VCaP (cell line): ENCODE results near the gene NPHP4.

ENCODE experiments used
- H3K27ac ChIP-seq: fragments of 450-650 bp; 2 replicates; pipeline ENCODE4 v1.5.1; 2017
- TF ChIP-seq, protein P1 (sequence below): fragments of 450-650 bp; conservative IDR thresholded peaks from 2 replicates; pipeline ENCODE4 v1.5.1; 2017; ENCODE audit warnings: mild to moderate bottlenecking, moderate library complexity

Gene NPHP4

DNA sequence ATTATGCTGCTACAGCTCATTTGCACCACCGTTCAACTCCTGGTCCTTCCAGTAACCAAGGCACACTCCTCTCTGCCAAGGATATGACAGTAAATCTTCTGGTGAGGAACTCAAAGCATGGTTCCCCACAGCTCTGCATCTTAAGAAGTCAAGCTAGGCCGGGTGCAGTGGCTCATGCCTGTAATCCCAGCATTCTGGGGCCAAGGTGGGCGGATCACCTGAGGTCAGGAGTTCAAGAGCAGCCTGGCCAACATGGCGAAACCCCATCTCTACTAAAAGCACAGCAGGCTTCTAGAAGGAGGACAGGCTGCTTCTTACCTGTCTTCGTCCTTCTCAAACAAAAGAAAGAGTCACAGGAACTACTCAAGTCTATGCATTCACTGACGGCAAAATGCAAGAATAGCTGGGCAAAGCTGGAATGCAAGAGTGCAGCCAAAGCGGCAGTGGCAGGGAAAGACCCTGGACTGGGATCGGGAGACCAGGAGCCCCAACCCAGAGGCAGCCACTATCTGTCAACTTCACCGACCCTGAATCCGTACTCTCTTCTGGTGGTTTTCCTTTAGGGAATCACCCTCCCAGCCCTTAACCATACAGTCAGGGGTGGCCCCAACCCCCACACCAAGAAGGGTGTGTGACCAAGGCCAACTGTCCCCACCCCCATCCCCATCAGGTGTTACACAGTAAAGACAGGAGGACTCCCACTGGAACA, 75.5 kb downstream of the NPHP4 start:
- no peak overlapping the region for H3K27ac ChIP-seq
- TF ChIP-seq, protein P1, sequence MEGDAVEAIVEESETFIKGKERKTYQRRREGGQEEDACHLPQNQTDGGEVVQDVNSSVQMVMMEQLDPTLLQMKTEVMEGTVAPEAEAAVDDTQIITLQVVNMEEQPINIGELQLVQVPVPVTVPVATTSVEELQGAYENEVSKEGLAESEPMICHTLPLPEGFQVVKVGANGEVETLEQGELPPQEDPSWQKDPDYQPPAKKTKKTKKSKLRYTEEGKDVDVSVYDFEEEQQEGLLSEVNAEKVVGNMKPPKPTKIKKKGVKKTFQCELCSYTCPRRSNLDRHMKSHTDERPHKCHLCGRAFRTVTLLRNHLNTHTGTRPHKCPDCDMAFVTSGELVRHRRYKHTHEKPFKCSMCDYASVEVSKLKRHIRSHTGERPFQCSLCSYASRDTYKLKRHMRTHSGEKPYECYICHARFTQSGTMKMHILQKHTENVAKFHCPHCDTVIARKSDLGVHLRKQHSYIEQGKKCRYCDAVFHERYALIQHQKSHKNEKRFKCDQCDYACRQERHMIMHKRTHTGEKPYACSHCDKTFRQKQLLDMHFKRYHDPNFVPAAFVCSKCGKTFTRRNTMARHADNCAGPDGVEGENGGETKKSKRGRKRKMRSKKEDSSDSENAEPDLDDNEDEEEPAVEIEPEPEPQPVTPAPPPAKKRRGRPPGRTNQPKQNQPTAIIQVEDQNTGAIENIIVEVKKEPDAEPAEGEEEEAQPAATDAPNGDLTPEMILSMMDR, result no peak

DNA sequence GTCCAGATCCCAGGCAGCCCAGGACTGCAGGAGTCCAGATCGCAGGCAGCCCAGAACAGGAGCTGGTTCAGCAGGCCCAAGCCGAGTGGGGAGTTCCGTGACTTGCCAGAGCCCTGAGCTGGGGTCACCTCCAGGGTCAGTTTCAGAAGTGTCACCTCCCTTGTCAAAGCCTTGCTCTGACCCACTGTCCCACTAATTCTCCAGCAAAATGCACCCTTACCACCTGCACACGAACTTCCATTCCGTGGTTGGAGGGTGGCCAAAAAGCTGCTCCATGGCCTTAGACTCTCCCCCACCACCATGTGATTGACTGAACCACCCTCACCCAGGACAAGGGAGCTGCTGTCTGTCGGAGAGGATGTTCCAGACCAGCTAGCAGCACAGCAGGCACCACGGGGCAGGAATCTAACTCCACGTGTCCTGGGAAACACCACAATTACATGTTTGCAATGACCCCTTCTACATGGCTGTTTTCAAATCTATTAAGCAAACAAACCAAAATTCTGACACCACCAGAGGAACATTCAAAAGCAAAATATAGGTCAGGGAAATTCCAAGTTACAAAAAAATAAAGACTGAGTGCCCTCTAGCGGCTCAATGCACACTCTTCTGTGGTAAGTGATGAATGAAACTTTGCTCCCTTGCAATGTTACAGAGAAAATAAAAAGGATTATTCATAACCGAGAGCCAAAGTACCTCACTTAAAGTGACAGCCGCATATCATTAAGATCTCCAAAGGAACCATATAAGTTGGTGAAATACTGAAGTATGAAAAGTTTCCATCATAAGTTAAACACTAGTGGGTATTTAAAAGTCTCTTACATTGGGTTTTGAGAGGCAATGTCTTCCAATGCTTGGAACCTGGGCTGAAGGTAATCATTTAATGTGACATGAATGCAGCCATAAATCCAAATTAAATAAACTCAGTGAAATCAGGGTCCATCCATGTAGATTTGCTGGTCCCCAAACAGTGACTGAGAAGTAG, 76.3 kb downstream of the NPHP4 start:
- peak overlapping the region; percentile 8; the same call in 1 of the 2 replicates for H3K27ac ChIP-seq
- TF ChIP-seq, protein P1, result peak; percentile 91

DNA sequence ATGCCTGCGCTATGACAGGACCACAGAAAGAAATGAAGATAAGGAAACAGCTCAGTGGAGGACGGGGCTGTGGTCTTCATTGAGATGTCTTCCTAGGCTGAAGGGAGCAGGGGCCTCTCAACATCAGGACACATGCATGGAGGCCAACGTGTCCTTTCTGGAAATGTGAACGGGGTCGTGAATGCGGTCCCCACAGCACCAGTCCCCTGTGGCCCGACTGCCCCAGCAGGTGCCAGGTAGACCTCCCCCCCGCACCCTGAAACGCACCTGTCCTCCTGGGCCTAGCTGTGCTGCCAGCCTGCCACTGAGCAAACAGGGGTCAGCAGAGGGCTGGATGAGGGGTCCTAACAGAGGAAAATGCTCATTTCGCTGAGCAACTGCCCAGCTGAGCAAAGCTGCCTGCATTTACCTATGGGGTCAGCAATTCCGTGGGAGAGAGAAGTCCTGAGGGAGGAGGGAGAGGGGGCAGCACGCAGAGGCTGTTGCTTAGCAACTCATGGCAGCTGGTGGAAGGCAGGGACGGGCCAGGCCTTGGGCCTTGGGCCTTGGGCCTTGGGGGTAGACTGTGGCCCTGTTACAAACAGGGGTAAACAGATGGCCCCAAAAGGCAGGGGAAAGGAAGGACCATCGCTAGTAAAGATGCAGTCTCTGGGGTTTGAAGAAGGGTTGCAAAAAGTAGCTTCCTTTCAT, 77.4 kb downstream of the NPHP4 start:
- TF ChIP-seq, protein P1, result no peak
- H3K27ac ChIP-seq, result no peak overlapping the region

DNA sequence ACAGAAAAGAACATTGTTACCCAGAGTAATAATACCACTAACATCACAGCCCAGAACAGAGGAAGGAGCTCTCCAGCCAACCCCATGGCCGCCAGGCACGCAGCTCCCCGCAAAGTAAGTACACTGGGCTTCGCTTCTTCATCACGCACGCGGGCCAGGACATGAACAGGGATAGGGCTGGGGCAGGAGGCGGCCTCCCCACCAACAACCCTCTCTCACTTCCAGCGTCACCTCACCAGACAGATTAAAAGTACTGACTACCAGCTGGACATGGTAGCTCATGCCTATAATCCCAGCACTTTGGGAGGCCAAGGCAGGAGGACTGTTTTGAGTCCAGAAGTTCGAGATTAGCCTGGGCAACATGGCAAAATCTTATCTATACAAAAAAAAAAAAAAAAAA, 78.3 kb downstream of the NPHP4 start:
- no peak overlapping the region for H3K27ac ChIP-seq
- TF ChIP-seq, protein P1, result no peak

DNA sequence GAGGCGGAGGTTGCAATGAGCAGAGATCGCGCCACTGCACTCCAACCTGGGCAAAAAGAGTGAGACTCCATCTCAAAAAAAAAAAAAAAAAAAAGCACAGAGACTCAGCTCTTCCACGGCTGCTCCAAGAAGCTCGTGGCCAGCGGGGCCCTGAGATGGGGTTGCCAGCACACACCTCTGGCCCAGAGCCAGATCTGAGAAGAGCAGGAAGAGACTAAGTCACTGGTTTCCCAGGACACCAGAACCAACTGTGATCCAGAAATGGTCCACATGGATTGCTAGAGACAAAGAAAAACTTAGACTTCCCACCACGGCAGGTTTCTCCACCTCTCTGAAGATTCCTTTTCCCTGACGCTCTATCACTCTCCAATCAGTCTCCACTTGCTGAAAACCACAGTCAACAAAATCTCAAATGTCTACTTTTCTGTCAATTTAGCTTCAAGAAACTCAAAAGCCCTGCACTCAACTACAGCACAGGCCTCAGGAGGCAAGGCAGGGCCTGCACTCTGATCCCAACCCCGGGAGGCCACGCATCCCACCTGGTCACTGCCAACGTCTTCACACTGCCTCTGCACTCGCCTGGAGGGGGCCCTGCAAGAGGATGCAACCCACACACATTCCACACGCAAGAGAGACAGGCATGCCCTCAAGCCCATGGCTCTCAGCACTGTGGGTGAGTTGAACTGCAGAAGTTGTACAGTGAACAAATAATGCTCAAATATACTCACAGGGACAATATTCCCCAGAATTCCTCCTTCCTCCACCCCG, 79.0 kb downstream of the NPHP4 start:
- TF ChIP-seq, protein P1, result no peak
- H3K27ac ChIP-seq, result no peak overlapping the region

DNA sequence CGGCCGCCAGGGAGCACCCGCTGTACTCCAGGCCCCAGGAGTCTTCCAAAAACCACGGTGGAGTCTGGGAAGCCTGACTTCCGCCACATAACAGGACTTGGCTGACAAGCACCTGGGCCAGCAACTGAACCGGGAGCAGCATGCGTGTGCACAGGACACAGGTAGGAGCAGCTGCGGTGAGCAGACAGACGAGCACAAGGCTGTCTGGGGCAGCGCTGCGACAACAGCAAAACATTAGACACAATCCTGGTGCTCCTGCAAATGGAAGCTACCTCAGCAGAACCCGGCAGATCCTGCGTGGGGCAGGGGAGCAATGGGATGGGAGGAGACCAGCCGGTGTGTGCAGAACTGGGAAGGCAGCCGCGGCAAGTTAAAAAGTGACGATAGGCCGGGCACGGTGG, 80.4 kb downstream of the NPHP4 start:
- H3K27ac ChIP-seq, result no peak overlapping the region
- TF ChIP-seq, protein P1, result no peak
